ENCODE measurements around the gene SLC25A25. TPM values are rescaled to one million over a fixed set of nuclear protein-coding genes. Genes with fewer than 3 reads are reported as not detected.
A peak's percentile ranks its signal among the peaks of the same experiment; 100 is the strongest.
"Not testable (repeated sequence)": the region's sequence is repeated elsewhere in the genome, so short reads cannot be mapped to it uniquely, and the experiment has no call there.

The SLC25A25 gene
- total RNA-seq, 1 donor from 2014 or later: 14.7 TPM

GRCh38 chr9:128108269-128109049 lies 40.4 kb downstream of the SLC25A25 start:
- no peak for DNase-seq (ENCODE audit: low read depth, low spot score)

GRCh38 chr9:128109050-128109709 lies 41.1 kb downstream of the SLC25A25 start:
- no peak for DNase-seq (ENCODE audit: low read depth, low spot score)

GRCh38 chr9:128111726-128112125 lies 43.7 kb downstream of the SLC25A25 start:
- DNase-seq (ENCODE audit: low read depth, low spot score): not testable (repeated sequence)

- no peak for DNase-seq (ENCODE audit: low read depth, low spot score)
Measured at GRCh38 chr9:128113526-128114325, 45.7 kb downstream of the SLC25A25 start.

- DNase-seq (ENCODE audit: low read depth, low spot score): no peak
Measured at GRCh38 chr9:128114326-128115186, 46.5 kb downstream of the SLC25A25 start.

GRCh38 chr9:128115187-128116103 lies 47.4 kb downstream of the SLC25A25 start:
- DNase-seq (ENCODE audit: low read depth, low spot score): no peak

GRCh38 chr9:128116104-128117083 lies 48.4 kb downstream of the SLC25A25 start:
- DNase-seq (ENCODE audit: low read depth, low spot score): no peak

- peak; percentile 58 for DNase-seq (ENCODE audit: low read depth, low spot score)
Measured at GRCh38 chr9:128117613-128118471, 49.8 kb downstream of the SLC25A25 start.

- DNase-seq (ENCODE audit: low read depth, low spot score): no peak
Measured at GRCh38 chr9:128118472-128118857, 50.4 kb downstream of the SLC25A25 start.

- DNase-seq (ENCODE audit: low read depth, low spot score): no peak
Measured at GRCh38 chr9:128118971-128119665, 51.1 kb downstream of the SLC25A25 start.

GRCh38 chr9:128120061-128120740 lies 52.2 kb downstream of the SLC25A25 start:
- no peak for DNase-seq (ENCODE audit: low read depth, low spot score)

GRCh38 chr9:128120741-128121465 lies 52.9 kb downstream of the SLC25A25 start:
- DNase-seq (ENCODE audit: low read depth, low spot score): no peak

GRCh38 chr9:128121466-128121810 lies 53.4 kb downstream of the SLC25A25 start:
- DNase-seq (ENCODE audit: low read depth, low spot score): no peak

- DNase-seq (ENCODE audit: low read depth, low spot score): no peak
Measured at GRCh38 chr9:128121924-128122808, 54.1 kb downstream of the SLC25A25 start.

GRCh38 chr9:128122809-128123175 lies 54.8 kb downstream of the SLC25A25 start:
- DNase-seq (ENCODE audit: low read depth, low spot score): no peak

Data from pulmonary artery endothelial cell (primary cell).